H9 (cell line): Measurements from ENCODE around the gene TGFA. TPM values are rescaled to one million over a fixed set of nuclear protein-coding genes. Genes with fewer than 3 reads are reported as not detected.

Source experiments
- DNase-seq: peaks from one replicate; pipeline ENCODE4 v3.0.0-alpha.2; 2017
- H2AFZ ChIP-seq: one replicate; pipeline ENCODE4 v1.6.1; 2013; ENCODE audit warnings: mild to moderate bottlenecking, low read length, control low read depth, moderate library complexity
- H2AK5ac ChIP-seq: 2 replicates; pipeline ENCODE4 v1.6.1; 2013; ENCODE audit warnings: low read length, control low read depth, mixed read lengths; ENCODE audit not compliant: insufficient read length
- H2BK120ac ChIP-seq: one replicate; pipeline ENCODE4 v1.6.1; 2013; ENCODE audit warnings: low read depth, mild to moderate bottlenecking, low read length, control low read depth, inconsistent platforms; ENCODE audit not compliant: poor library complexity, severe bottlenecking
- H2BK12ac ChIP-seq: 2 replicates; pipeline ENCODE4 v1.6.1; 2013; ENCODE audit warnings: low read length, control low read depth, mixed read lengths, low read depth; ENCODE audit not compliant: insufficient read length
- H2BK15ac ChIP-seq: 2 replicates; pipeline ENCODE4 v1.6.1; 2013; ENCODE audit warnings: low read depth, low read length, control low read depth
- H2BK20ac ChIP-seq: one replicate; pipeline ENCODE4 v1.6.1; 2013; ENCODE audit warnings: low read depth, mild to moderate bottlenecking, low read length, control low read depth, inconsistent platforms; ENCODE audit not compliant: poor library complexity, severe bottlenecking
- H2BK5ac ChIP-seq: 2 replicates; pipeline ENCODE4 v1.6.1; 2013; ENCODE audit warnings: low read length, control low read depth, mixed read lengths; ENCODE audit not compliant: insufficient read length
- H3K14ac ChIP-seq: 2 replicates; pipeline ENCODE4 v1.6.1; 2013; ENCODE audit warnings: low read length, control low read depth; ENCODE audit not compliant: insufficient read depth
- H3K18ac ChIP-seq: 2 replicates; pipeline ENCODE4 v1.6.1; 2013; ENCODE audit warnings: low read depth, mild to moderate bottlenecking, mixed read lengths, low read length, control low read depth; ENCODE audit not compliant: insufficient read length
- H3K23ac ChIP-seq: 2 replicates; pipeline ENCODE4 v1.6.1; 2013; ENCODE audit warnings: low read length, control low read depth, mixed read lengths, low read depth; ENCODE audit not compliant: insufficient read length
- H3K23me2 ChIP-seq: 2 replicates; pipeline ENCODE4 v1.6.1; 2013; ENCODE audit warnings: low read depth, mild to moderate bottlenecking, mixed read lengths, low read length, control low read depth; ENCODE audit not compliant: insufficient read length, poor library complexity, severe bottlenecking
- H3K27ac ChIP-seq: 2 replicates; pipeline ENCODE4 v1.5.1; 2013; ENCODE audit warnings: low read length, control low read depth, mixed read lengths, low read depth; ENCODE audit not compliant: insufficient read length
- H3K27me3 ChIP-seq: 2 replicates; pipeline ENCODE4 v1.6.1; 2013; ENCODE audit warnings: low read length, control low read depth, inconsistent platforms; ENCODE audit not compliant: insufficient read depth
- H3K4ac ChIP-seq: 2 replicates; pipeline ENCODE4 v1.6.1; 2013; ENCODE audit warnings: low read depth, mild to moderate bottlenecking, control low read depth, inconsistent platforms, low read length, moderate library complexity
- H3K4me1 ChIP-seq: 2 replicates; pipeline ENCODE4 v1.6.1; 2013; ENCODE audit warnings: low read length, control low read depth, inconsistent platforms; ENCODE audit not compliant: insufficient read depth
- H3K4me2 ChIP-seq: 2 replicates; pipeline ENCODE4 v1.6.1; 2013; ENCODE audit warnings: low read length, control low read depth, mixed read lengths; ENCODE audit not compliant: insufficient read length, insufficient read depth
- H3K56ac ChIP-seq: 2 replicates; pipeline ENCODE4 v1.6.1; 2013; ENCODE audit warnings: low read depth, mild to moderate bottlenecking, mixed read lengths, low read length, control low read depth; ENCODE audit not compliant: insufficient read length
- H3K79me1 ChIP-seq: 2 replicates; pipeline ENCODE4 v1.6.1; 2013; ENCODE audit warnings: low read depth, mild to moderate bottlenecking, moderate library complexity, low read length, control low read depth, inconsistent platforms; ENCODE audit not compliant: insufficient read depth, poor library complexity, severe bottlenecking
- H3K79me2 ChIP-seq: 2 replicates; pipeline ENCODE4 v1.6.1; 2013; ENCODE audit warnings: low read length, control low read depth, inconsistent platforms; ENCODE audit not compliant: insufficient read depth
- H3K9ac ChIP-seq: 2 replicates; pipeline ENCODE4 v1.6.1; 2013; ENCODE audit warnings: low read length, control low read depth, mixed read lengths; ENCODE audit not compliant: insufficient read length; ENCODE audit errors: extremely low read depth
- H3K9me3 ChIP-seq: one replicate; pipeline ENCODE4 v1.6.1; 2013; ENCODE audit warnings: low read depth, low read length, inconsistent platforms; ENCODE audit not compliant: control insufficient read depth
- H3T11ph ChIP-seq: one replicate; pipeline ENCODE4 v1.6.1; 2013; ENCODE audit warnings: mild to moderate bottlenecking, low read length, control low read depth, inconsistent platforms
- H4K20me1 ChIP-seq: one replicate; pipeline ENCODE4 v1.6.1; 2013; ENCODE audit not compliant: control insufficient read depth, insufficient read length, insufficient read depth
- H4K5ac ChIP-seq: 2 replicates; pipeline ENCODE4 v1.6.1; 2013; ENCODE audit warnings: low read depth, mild to moderate bottlenecking, mixed read lengths, low read length, control low read depth; ENCODE audit not compliant: insufficient read length
- H4K8ac ChIP-seq: replicated peaks from 2 replicates; pipeline ENCODE4 v1.6.1; 2013; ENCODE audit warnings: low read length, control low read depth, mixed read lengths, low read depth; ENCODE audit not compliant: insufficient read length
- H4K91ac ChIP-seq: 2 replicates; pipeline ENCODE4 v1.6.1; 2013; ENCODE audit warnings: low read depth, mild to moderate bottlenecking, moderate library complexity, mixed read lengths, low read length, control low read depth; ENCODE audit not compliant: insufficient read length
- H3K27ac Mint-ChIP-seq, 3 experiments: 2 replicates in 2 of 3; 3 replicates in 1 of 3; pipeline ENCODE4 v1.8.0; 2020 to 2021; ENCODE audit warnings: mixed read lengths in 3 of 3, mild to moderate bottlenecking in 1 of 3, moderate library complexity in 1 of 3
- H3K27me3 Mint-ChIP-seq: 2 replicates; pipeline ENCODE4 v1.8.0; 2021; ENCODE audit warnings: low read depth, mild to moderate bottlenecking, moderate library complexity, mixed read lengths
- H3K36me3 Mint-ChIP-seq, 3 experiments: 2 replicates in 2 of 3; 3 replicates in 1 of 3; pipeline ENCODE4 v1.8.0; 2020 to 2021; ENCODE audit warnings: low read depth in 3 of 3, mixed read lengths in 3 of 3; ENCODE audit not compliant: insufficient read depth in 1 of 3
- H3K4me1 Mint-ChIP-seq, 2 experiments: 2 replicates each; pipeline ENCODE4 v1.8.0; 2020; ENCODE audit warnings: mixed read lengths in 2 of 2
- H3K4me3 Mint-ChIP-seq, 2 experiments: 2 replicates in 1 of 2; 3 replicates in 1 of 2; pipeline ENCODE4 v1.8.0; 2020 to 2021; ENCODE audit warnings: mild to moderate bottlenecking in 2 of 2, mixed read lengths in 2 of 2, moderate library complexity in 1 of 2
- H3K9me3 Mint-ChIP-seq, 2 experiments: 2 replicates in 1 of 2; 3 replicates in 1 of 2; pipeline ENCODE4 v1.8.0; 2020; ENCODE audit warnings: mild to moderate bottlenecking in 2 of 2, mixed read lengths in 2 of 2, moderate library complexity in 1 of 2
- CTCF ChIP-seq: fragments of 200-600 bp; sonication (generic); conservative IDR thresholded peaks from 3 replicates; pipeline ENCODE4 v1.8.0; 2021; ENCODE audit warnings: antibody characterized with exemption, mild to moderate bottlenecking
- WGBS: extraction: QIAGEN DNeasy Blood & Tissue Kit; methylation state at CpG from one replicate; pipeline ENCODE4 v1.1.7; 2013; ENCODE audit warnings: missing lambda C conversion rate, low lambda C conversion rate, mixed read lengths; ENCODE audit not compliant: insufficient read length; ENCODE audit errors: extremely low coverage; 5-methylcytosine and 5-hydroxymethylcytosine counted together
- total RNA-seq: library from RNA; stranded (reverse); gene quantifications from 2 replicates; pipeline ENCODE4 v1.2.1, GENCODE V29; 2021

Gene TGFA
- total RNA-seq, 1 experiment from 2014 or later: 3.3 TPM

DNA sequence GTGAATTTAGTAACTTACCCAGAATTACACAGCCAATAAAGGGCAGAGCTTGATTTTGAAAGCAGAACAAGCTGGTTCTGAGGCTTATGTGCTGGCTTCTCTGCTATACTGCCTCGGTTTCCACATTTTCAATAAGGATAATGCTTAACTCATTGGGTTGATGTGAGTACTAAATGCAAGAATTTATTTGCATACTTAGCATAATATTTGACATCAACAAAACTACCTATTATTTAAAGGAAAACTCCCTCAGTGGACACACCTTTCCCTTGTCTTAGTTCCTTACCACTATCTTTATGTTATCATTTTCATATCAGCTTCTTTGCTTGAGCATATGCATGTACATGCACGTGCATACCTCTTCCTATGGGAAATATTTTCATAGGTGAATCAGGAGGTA lies 3.0 kb upstream of the TGFA start:
- H2BK5ac ChIP-seq: no peak overlapping the region
- no peak overlapping the region for H2AFZ ChIP-seq
- H2BK20ac ChIP-seq: no peak overlapping the region
- no peak overlapping the region for H3K18ac ChIP-seq
- no peak overlapping the region for H3K23ac ChIP-seq
- no peak overlapping the region for H2BK15ac ChIP-seq
- no peak overlapping the region for H3K27ac ChIP-seq
- no peaks in the 10 kb centered on the region for H3K79me2 ChIP-seq
- Mint-ChIP-seq H3K4me3 (no peak overlapping the region), H3K4me1 (peaks cover 23 to 30% of the 10 kb centered on the region in 2 experiments), H3K27me3 (peaks cover 32% of the 10 kb centered on the region), H3K9me3 (peaks cover 0 to 4% of the 10 kb centered on the region in 2 experiments; a peak in 1 of 5 replicates), H3K36me3 (peaks cover 0 to 1% (median 0%) of the 10 kb centered on the region in 3 experiments; a peak in 1 of 7 replicates), H3K27ac (no peak overlapping the region)
- H3K4me2 ChIP-seq: no peak overlapping the region
- H4K91ac ChIP-seq: no peak overlapping the region
- no peak overlapping the region for H3K56ac ChIP-seq
- no peaks in the 10 kb centered on the region for H3K9me3 ChIP-seq
- no peak overlapping the region for H3K9ac ChIP-seq
- H3K4me1 ChIP-seq: no peaks in the 10 kb centered on the region
- H4K8ac ChIP-seq: no peak overlapping the region
- peaks cover 8% of the 10 kb centered on the region; the same call in 1 of the 2 replicates for H3K27me3 ChIP-seq
- no peak overlapping the region for H3T11ph ChIP-seq
- H2BK12ac ChIP-seq: no peak overlapping the region
- TF ChIP-seq CTCF: no peak
- no peak overlapping the region for H3K4ac ChIP-seq
- peaks cover 18% of the 10 kb centered on the region for H3K23me2 ChIP-seq
- H4K5ac ChIP-seq: no peak overlapping the region
- H3K79me1 ChIP-seq: no peaks in the 10 kb centered on the region
- no peaks in the 10 kb centered on the region for H4K20me1 ChIP-seq
- no peak overlapping the region for H3K14ac ChIP-seq
- DNase-seq: no peak
- no peak overlapping the region for H2BK120ac ChIP-seq
- no CpG with 5 or more reads among the region's 2 CpGs for WGBS
- no peak overlapping the region for H2AK5ac ChIP-seq
